GM19395 (cell line): Measurements from ENCODE around the gene RAPGEF5.

Experiments
- ATAC-seq: cut with Tn5 transposase; IDR thresholded peaks from one replicate; pipeline ENCODE4 v1.9.1; 2021; ENCODE audit warnings: mild to moderate bottlenecking, moderate library complexity; ENCODE audit not compliant: unreplicated experiment

RAPGEF5 gene

DNA sequence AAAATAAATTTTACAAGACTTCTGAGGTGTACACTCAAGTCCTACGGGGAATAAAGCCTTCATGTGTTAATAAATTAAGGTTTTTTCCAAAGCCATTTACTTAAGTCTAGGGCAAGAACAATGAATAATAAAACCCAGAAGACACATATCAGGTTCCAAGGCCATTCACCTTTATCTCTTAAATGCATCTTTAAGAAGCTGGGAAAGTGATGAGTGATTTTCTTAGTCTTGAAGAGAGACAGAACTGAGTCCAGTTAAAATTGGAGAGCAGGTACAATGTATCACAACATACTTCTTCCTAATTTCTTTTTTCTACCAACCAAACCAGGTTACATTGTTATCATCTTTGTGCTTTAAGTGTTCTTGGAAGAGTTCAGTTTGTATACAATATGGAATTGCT, 189.5 kb downstream of the RAPGEF5 start:
- no peak for ATAC-seq

DNA sequence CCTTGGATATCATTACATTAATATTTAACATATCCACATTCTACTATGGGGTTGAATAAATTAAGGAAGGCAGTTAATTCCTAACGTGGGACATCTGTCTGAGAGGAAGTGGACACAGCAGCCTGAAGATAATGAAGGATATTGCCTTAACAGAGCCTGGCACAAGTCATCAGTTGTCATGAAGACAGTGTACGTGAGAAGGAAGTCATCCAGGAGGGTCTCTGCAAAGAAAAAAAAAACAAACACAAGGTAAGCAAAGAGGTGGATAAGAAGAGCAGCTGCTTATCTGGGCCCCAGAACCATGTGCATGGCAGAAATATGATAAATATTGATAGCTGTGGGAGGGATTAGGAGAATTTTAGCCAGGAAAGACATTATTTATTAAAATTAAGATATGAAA, 190.0 kb downstream of the RAPGEF5 start:
- no peak for ATAC-seq

DNA sequence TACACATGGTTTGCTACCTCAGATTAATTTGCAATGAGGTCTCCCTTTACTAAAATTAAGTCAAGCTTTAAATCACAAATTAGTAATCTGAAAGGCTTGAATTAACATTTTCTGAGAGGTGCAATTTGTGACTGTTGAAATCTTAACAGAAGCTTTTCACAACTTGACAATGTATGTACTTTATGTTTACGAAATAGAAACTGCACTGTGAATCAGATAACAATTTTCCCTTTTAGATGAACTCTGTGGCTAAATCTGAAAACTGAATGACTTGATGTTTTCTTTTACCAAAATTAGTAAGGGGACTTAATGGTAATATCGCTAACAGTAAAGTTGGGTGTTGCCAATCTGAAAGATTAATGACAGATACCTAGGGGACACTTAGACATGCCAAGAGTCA, 197.6 kb downstream of the RAPGEF5 start:
- ATAC-seq, result no peak

DNA sequence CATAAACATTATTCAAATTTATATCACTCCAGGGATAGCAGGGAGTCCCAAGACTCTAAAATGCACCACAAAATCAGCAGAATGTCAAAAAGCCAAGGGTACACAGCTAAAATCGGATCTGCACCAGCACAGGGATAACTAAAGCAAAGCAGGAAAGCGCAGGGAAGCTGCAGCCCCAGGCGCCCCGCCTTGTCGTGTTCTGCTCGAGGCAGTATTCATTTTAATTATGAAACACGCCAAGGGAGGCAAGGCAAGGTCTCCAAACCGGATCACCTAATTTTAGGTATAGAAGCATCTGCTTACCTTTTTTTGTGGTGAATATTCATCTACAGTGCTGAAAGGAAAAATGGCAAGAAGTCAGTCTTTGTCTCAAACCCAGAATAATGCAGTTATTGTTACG, 199.4 kb downstream of the RAPGEF5 start:
- ATAC-seq, result no peak

DNA sequence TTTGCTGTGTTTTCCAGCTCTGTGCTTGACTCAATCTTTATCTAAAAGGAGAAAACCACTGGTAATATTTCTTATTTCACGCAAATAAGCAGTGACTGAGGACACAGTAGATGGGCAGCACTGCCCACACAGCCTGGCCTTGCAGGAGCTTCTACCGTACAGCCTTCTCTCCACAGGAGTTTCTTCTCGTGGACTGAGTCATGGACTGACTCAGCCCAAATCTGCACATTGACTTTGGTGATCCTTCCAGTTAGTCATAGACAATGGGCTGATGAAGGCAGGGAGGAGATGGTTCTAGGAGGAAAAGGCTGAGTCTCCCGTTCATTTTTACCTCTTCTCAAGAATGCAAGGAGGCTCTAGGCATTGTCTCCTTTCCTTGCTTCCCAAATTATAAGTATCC, 200.7 kb downstream of the RAPGEF5 start:
- no peak for ATAC-seq

DNA sequence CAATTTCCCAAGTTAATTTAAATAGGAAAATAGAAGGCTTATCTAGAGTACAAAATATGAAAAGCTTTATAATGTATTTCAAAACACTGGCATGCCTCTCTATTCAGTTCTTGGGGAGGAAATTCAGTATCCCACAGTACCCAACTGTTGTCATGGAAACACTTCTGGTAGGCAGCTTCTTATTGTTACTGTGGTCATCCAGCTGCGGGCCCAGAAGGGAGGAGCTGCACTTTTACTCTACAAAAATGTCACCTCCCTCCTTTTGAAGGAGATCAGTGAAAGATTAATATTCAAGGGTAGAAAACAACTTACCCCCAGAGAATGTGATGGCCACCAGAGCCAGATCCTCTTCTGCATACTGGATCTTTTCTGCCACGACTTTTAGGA, 202.8 kb downstream of the RAPGEF5 start:
- no peak for ATAC-seq

DNA sequence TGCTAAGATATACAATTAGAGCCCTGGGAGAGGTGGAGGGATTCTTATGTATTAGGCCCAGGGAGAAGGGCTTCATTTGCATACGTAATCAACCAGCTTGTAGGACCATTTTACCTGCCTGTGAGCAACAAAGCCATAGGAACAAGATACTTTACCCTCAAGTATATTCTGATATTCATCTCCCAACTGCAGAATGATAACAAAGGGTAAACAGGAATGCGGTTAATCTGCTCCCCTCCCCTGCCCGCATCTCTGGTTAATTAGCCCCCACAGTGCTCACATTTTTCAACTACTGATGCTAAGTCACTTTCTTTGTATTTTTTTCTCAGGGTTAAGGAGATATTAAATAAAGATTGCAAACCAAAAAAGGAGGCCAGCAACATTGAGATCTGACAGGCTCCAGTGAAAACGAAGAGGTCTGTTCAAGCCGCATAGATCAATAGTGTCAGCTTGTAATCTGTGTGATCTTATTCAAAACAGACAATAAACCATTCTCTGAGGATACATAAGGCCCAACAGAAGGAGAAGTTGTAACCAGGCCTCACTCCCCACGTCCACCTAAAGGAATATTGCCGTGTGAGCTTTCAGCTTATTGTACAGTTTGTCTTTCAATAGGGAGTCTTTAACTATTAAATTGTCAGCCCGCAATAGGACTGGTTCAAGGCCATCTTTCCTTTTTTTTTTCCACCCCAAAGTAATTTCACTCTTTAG, 203.4 kb downstream of the RAPGEF5 start:
- ATAC-seq, result no peak

DNA sequence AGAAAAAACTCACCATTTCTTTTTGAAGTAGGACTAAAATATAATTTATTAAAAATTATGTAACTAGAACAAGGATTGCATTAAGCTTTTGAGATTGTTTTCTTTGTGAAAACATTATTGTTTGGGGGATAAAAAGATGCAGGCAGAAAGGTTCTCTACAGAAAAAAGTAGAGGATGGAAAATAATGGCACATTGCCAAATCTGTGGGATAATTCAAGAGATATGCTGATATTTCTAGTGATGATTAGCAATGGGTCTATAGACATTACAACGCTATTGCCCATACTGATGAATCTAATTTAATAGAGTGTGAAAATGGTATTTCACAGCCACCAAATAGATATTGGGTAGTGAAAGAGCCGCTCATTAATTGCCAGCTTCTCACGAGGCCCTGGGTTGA, 204.3 kb downstream of the RAPGEF5 start:
- no peak for ATAC-seq

DNA sequence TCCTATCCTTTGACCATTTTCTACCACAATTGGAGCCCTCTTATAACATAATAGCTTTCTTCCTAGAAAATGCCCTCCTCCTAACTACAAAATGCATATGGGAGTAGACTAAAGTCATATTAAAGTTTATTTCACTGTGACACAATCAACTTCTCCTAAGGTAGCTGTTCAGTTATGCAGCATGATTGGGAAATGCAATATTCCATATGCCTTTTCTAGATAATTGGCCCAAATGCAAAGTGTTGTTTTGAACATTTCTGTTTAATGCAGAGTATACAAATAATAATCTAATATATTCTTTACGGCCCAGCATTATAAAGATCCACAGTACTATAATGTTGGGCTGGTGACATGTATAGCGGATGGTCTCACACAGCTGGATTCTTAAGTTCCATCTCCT, 205.1 kb downstream of the RAPGEF5 start:
- no peak for ATAC-seq

DNA sequence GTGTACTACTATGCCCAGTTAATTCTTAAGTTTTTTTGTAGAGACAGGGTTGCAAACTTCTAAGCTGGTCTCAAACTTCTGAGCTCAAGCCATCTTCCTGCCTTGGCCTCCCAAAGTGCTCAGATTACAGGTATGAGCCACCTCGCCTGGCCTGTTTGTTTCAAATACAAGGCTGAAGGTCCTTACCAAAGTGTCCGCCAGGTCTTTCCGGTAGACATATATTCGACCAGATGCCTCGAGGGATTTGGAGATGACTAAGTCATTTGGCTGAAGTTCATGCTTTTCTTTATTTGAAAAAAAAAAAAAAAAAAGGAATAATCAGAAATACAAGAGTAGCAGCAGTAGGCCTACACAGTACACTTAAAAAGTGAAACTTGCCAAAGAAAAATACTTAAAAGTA, 206.7 kb downstream of the RAPGEF5 start:
- ATAC-seq, result no peak

DNA sequence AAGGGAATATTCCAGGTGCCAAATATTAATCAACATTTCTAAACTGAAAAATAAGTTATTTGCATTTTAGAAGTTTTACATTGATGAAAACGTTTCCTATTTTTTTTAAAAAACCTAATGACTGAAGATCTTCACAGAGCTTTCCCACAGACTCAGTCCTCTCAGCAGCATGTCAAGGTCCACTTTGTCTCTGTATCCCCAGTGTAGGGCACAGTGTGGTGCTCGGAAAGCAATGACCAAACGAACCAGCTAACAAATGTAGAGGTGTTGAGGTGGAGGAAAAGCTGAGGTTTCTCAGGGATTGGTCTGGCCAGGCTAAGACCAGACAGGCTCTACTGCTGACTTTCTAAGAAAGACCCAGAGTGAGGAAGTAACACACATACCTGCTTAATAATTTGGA, 209.1 kb downstream of the RAPGEF5 start:
- ATAC-seq, result no peak

DNA sequence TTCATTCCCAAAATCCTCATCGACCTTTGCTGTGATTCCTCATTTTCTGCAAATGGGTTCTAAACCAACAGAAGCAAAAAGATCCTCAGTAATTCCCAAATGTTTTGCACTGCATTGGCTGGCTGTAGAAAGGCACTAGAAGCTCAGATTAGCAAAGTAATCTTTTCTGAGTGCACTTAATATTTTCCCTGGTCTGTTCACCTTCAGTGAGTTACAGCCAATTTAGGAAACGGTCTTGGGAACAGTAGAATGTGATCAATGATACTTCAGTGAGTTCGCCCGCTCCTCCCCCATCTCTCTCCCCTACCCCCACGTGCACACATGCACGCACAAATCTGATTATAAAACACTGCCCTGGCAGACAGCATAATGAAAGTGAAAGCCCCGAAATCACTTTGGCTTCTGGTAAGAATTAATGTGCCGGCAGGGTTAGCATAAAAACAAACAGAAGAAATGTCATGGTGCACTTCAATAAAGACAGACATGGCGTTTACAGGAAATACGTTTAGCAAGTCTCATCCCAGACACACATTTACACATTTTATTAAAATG, 209.9 kb downstream of the RAPGEF5 start:
- no peak for ATAC-seq

DNA sequence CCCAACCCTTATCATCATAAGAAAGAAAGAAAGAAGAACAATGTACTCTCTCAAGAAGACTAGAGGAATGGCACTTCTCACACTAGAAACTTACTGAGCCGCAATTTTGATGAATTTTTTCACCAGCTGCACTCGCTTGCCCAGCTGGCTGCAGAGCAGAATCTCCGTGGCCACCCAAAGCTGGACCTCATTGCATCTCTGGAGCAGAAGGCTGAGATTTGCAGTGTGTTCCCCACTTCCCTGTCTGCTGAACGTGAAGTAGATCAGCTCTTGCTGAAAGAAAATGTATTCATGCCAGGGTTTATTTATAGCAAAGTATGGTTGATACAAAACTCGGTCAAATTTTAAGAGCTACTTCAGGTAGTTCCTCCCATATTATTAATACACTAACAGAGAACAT, 212.0 kb downstream of the RAPGEF5 start:
- ATAC-seq, result no peak

DNA sequence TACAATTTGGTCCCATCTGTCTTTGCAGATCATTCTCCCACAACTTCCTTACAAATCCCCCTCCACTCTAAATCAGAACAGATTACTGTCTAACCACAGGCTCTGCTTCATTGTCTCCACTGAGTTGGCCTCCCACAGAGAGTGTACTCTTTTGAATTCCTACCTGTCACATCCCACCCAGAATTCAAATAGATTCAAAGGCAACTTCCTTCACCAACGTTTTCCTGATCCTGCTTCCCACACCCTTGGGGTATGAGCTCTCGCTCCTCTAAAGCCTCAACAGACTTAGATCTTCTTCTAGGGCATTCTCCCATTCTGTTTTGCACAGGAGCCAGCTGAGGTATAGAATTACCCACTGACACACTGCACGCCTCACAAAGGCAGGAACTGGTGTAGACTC, 213.5 kb downstream of the RAPGEF5 start:
- no peak for ATAC-seq

DNA sequence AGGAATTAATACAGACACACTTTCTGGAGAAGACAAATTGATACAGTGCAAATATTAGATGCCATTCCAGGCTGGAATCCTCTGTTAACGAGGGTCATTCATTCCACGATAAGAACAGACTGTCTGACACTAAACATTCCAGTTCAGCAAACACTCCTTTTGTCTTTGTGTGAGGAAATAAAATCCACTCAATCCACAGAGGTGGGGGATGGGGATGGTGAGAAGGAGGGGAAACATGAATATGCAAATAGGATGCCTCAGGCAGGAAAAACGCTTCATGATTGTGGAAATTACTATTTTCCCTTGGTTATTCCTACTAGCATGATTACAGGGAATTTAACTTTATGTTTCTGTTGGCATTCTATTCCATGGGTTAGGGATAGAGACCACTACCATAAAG, 214.4 kb downstream of the RAPGEF5 start:
- ATAC-seq, result no peak

DNA sequence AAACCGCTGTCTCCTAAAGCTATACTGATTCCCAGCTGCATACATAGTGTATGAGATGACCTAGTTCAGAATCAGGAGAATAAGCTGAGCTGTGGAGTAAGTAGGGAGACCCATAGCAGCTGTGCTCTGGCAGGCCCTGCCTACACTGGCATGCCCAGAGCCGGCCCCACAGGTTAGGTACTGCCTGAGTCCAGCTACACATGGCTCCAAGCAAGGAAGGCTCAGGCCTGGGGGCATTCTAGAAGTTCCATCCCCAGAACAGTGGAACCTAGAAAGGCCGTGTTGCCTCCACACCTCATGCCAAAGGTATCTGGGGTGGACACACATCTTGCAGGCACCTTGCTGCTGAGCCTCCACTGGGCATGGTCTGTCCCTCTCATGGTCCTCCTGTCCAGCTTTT, 215.6 kb downstream of the RAPGEF5 start:
- ATAC-seq, result no peak

DNA sequence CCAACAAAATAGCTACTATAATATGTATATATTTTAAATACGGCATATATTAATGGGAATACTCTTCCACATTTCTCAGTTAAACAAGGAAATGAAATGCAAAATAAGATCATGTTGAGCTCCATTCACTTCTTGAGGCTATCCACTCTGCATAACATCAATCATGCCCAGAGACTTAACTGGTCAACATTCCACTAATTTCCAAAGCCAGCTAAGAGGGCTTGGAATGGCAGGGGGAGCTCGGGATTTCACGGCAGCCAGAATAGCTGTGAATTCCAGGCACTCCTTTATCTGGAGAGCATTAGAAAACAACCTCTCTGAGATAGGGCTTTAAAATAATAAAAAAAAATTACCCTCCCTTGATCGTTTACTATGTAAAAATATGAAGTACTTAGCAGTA, 216.4 kb downstream of the RAPGEF5 start:
- ATAC-seq, result no peak

DNA sequence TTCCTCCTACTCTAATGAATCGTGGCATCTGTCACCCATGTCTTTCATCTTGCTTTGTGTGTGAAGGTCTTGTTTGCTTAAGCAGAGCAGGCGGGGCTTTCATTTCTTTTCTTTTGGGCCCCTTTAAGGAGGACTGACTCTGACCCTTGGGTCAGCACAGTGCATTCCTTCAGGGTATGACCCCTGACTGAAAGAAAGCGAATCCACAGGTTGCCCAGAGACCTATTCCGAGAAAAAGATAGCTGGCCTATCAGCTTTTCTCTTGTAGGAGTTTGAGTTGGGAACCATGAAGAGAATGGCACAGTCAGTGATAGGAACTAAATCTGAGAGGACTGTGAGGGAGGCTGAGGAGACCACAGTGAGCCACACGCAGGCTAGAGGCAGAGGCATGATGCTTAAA, 218.1 kb downstream of the RAPGEF5 start:
- ATAC-seq, result no peak

DNA sequence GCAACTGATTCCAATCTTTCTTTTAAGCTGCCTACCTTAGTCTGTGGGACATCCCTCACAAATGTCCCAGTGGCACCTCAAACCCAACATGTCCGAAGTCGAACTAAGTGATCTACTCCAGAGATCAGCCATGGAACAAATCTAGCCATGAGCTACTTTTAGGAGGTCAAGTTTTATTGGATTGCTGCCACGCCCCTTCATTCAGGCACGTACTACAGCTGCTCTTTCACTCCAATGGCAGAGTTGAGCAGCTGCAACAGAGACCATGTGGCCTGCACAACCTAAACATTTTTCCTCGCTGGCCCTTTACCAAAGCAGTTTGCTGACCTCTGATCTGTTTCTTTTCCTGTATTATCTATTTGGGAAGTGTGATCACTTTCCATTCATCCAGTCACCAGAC, 218.8 kb downstream of the RAPGEF5 start:
- ATAC-seq, result no peak

DNA sequence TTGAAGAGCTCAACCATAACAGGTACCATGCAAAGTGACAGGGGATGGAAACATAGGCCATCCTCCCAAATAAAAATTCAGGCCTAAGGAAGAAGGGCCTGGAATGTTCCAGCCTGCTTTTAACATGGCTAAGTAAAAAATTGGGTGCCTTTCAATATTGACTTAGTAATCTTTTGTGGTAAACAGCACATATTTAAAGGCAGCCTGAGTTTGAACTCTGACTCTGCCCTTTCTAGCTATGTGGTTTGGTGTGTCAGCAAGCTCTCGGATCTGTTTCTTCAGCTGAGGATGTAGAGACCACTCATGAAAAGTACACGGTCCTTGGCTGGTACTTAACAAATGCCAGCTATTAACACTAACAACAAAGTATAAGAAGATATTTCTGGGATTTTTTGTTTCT, 219.5 kb downstream of the RAPGEF5 start:
- no peak for ATAC-seq

DNA sequence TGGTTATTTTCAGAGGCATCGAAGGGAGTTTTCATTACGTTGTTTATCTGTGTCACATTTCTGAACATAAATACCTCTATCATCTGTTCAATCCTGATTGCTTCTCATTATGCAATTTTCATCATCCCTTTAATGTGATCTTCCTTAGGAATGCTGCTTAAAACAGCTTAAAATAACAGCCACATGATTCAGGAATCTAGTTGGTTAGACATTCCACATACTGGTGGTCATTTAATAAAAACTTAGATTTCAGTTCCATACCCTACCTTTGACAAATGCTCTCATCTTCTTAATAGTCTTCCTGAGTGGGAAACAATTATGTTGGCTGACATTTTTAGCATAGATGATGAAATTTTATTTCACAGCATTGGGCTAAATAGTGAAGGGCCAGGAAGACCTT, 219.9 kb downstream of the RAPGEF5 start:
- no peak for ATAC-seq

DNA sequence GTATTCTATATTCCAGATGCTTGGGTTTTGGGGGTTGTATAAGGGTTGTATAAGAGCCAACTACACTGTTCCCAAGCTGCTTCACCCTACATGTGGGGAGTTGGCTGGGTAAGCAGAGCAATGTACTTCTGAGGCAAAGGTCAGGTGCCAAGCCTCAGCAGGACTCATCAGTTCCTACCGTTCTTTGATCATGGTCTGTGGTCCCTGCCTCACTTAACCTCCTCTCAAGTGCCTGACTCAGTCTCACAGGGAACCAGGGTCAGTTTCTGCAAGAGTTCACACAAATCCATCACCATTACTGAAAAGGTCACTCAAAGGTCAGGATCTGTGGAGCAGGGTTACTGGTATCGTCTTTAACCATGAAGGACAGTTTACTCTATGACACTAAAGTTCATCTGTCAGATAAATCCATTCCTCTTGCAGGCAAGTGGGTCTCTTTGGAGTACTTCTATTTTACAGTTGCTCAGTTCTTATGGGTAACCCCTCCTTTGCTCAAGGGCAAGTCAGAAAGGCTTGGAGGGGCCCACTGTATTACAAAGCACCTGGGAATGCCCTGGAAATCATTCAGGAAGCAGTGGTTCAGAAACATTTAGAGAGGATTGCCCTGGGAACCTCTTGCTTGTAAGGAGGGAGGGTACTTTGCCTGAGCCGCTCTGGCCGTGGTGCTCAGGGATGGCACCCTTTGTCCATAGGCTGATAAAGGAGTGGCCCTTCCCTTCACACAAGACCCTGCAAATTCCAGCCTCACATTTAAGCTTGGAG, 227.0 kb downstream of the RAPGEF5 start:
- no peak for ATAC-seq
